Muscle of arm (tissue), 12 donors: ENCODE data around the gene HSF2BP. TPM values are rescaled to one million over a fixed set of nuclear protein-coding genes. Genes with fewer than 3 reads are reported as not detected.
"Not testable (repeated sequence)": the region's sequence is repeated elsewhere in the genome, so short reads cannot be mapped to it uniquely, and the experiment has no call there.

Experiments
- DNase-seq: peaks from one replicate; pipeline ENCODE4 v3.0.0-alpha.2; 2013
- polyA plus RNA-seq, 12 donors: library from polyadenylated mRNA; unstranded; fragments of 120-200 nt; gene quantifications; one replicate each; pipeline ENCODE4 v1.2.1, GENCODE V29; 2013; ENCODE audit not compliant: insufficient read length in 12 of 12

The HSF2BP gene
- polyA plus RNA-seq, 12 donors: 0.20 to 1.5 (median 0.77) TPM; not detected in 2

DNA sequence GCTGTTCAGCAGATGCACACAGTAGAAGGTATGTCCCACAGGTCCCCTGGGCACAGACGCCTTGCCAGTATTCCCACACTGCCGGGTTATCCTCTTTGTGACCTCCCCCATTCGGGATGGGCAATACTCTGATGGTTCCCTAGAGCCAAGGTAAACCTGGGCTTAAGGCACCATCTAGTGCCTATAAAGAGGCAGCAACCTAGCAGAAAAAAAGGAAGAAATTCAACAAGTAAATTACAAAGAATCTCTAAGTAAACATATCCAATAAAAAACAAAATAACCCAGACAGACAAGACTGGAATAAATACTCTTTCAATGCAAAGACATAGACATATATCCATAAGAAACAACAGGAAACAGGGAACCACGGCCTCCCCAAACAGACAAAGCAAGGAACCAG is 39.4 kb downstream of the HSF2BP start:
- DNase-seq: no peak

DNA sequence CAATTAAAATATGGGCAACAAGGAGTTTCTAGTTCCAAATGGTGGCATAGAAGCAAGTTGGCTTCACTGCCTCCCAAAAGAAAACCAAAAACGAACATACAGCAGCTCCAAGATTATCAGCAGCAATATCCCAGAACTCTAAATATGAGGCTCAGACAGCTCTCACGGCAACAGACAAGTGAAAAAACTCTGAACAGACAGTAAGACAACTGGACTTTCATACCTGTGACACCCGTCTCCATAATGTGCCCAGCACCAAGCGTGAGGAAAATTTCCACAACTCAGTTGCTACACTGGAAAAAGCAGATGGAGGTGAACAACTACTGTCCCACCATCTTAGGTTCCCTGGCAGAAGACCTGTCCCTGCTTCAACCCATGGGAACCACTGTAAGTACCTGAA is 39.9 kb downstream of the HSF2BP start:
- DNase-seq: no peak

DNA sequence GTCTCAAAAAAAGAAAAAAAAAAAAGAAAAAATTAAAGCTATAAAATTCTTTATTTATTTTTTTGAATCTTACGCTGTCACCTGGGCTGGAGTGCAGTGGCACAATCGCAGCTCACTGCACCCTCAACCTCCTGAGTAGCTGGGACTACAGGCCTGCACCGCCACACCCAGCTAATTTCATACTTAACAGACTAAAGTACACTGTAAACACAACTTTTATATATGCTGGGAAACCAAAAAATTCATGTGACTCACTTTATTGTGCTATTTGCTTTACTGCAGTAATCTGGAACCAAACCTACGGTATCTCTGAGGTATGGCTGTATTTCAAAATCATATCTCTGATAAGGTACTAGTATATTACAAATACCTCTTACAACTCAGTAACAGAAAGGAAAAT is 40.3 kb downstream of the HSF2BP start:
- no peak for DNase-seq

DNA sequence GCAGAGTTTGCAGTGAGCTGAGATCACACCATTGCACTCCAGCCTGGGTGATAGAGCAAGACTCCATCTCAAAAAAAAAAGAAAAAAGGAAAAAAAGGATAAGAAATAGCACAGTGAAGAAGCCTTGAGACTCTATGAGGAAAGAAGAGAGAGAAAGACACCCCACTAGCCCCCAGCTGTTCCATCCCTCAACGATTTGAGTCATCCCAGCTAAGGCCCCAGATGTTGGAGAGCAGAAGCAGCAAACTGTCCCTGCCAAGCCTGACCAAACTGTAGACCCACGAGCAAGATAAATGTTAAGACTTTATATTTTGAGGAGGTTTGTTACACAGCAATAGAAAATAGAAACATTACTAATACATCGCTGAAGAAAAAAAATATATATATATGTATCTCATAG is 42.4 kb downstream of the HSF2BP start:
- not testable (repeated sequence) for DNase-seq

DNA sequence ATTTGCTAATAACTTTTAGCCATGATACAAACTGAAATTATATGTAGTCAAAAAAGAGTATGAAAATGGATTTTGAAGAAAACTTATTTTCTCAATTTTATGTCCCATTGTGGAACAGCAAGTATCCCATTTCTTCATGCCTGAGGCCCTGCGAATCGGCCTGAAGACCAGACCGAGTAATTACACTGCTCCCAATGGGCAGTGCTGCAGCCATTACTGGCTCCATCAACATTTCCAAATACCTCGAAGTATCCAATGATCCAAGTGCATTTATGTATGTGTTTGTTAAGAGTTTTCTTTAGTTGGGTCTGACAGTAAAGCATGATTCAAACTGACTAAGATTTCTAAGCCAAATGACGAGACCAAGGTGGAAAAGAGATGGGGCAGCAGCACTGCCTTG is 44.4 kb downstream of the HSF2BP start:
- no peak for DNase-seq

DNA sequence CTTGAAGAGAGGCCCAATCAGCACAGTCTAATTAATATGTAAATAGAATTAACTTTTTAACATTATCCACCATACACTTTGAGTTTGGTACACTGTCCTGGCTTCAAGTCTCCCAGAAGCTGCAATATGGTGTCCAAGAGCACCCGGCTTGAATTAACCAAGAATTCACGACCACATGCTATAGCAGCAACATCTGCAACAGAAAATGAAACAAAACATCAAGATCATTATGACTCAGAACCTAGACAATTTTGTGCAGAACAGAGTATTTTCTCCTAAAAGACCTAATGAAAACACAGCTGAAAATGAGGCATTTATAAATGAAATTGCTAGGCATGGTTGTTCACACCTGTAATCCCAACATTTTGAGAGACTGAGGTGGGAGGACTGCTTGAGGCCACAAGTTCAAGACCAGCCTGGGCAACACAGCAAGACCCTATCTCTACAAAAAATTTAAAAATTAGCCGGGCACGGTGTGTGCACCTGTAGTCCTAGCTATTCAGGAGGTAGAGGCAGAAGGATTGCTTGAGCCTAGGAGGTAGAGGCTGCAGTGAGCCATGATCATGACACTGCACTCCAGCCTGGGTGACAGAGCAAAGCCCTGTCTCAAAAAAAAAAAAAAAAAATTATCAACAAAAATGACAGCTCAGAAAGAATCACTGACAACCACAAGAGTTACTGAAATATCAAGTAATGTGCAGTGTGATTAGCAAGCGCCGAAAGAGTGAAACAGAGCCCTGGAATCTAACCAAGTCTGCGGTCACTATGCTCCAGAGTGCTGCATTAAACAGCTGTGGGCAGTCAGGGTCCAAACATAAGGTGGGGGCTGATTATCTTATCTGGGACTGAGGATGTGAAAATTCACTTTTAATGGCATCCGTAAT is 45.3 kb downstream of the HSF2BP start:
- DNase-seq: peak; percentile 45

DNA sequence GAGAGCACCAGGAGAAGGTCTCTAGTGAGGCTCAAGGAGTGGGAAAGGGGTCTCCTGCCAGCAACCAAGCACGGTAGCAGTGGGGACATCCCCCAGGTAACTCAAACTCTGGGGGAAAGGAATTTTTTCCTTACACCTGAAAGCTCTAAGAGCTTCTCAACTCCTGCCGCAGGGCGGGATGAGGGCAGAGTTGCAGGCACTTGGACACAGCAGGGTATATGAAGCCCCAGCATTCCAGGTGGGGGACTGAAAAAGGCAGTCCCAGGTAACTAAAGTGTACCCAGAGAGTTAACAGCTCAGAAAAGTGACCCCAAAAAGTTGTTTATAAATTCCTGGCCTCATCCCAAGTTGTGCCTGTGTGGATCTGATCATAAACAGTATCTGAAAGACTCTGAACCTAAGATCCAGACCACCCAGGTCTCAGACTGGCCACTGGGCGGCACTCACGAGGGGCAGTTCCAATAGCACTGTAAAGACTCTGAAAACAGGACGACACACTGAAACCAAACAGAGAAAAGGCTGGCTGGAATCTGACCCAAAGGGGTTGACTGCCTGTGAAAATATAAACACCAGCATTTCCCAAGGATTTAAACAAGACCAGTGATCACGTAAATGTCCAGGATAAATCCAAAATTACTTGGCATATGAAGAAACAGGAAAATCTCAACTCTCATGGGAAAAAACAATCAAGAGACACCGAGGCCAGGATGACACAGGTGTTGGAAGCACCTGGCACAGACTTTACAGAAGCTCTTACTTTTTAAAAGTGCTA is 47.5 kb downstream of the HSF2BP start:
- DNase-seq: peak; percentile 46

DNA sequence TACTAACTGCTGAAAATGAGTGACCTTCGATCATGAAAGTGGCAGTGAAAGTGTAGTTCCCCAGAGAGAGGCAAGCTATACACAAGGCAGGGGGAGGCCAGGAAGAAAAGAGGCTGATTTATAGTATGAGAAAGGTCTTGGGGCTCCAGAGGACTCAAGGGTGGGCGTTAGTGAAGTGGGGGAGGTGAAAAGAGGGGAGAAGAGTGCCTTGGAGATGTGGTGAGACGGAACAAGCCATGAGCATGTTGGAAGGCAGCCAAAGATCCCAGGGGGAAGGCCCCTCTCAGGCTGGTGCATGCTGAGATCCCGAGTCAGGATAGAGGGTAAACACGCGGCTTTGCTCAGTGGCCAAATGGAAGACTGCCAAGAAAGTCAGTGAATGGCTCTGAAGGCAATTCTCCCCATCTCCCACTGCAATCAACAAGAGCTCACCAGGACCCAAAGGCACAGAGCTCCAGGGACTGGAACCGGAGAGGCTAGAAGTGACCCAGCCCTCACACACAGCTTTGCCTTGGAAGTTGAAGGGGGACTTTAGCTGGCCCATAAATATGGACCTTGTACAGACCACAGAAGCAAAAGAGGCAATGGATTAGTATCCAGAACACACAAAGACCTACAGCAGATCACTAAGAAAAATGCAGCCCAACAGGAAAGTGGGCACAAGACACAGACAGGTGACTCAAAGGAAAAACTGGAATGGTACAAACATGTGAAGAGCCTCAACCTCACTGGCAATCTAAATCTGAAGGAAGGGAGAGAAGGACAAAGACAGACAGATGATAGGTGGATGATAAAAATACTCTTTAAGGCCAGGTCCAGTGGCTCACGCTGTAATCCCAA is 49.6 kb downstream of the HSF2BP start:
- no peak for DNase-seq

DNA sequence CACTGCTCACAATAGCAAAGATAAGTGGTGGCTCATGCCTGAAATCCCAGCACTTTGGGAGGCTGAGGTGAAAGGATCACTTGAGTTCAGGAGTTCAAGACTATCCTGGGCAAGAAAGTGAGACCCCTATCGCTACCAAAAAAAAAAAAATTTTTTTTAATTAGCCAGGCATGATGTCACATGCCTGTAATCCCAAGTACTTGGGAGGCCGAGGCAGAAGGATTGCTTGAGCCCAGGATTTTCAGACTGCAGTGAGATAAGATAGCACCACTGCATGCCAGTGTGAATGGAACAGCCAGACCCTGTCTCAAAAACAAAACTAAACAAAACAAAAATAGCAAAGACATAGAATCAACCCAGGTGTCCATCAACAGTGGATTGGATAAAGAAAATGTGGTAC is 50.6 kb downstream of the HSF2BP start:
- DNase-seq: no peak

DNA sequence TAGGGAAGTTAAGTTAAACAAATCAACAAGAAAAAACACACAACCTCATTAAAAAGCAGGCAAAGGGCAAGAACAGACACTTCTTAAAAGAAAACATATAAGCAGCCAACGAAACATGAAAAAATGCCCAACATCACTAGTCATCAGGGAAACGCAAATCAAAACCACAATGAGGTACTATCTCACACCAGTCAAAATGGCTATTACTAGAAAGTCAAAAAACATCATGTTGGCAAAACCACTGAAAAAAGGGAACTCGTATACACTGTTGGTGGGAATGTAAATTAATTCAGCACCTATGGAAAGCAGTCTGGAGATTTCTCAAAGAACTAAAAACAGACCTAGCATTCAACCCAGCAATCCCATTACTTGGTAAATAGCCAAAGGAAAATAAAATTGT is 51.1 kb downstream of the HSF2BP start:
- DNase-seq: no peak

DNA sequence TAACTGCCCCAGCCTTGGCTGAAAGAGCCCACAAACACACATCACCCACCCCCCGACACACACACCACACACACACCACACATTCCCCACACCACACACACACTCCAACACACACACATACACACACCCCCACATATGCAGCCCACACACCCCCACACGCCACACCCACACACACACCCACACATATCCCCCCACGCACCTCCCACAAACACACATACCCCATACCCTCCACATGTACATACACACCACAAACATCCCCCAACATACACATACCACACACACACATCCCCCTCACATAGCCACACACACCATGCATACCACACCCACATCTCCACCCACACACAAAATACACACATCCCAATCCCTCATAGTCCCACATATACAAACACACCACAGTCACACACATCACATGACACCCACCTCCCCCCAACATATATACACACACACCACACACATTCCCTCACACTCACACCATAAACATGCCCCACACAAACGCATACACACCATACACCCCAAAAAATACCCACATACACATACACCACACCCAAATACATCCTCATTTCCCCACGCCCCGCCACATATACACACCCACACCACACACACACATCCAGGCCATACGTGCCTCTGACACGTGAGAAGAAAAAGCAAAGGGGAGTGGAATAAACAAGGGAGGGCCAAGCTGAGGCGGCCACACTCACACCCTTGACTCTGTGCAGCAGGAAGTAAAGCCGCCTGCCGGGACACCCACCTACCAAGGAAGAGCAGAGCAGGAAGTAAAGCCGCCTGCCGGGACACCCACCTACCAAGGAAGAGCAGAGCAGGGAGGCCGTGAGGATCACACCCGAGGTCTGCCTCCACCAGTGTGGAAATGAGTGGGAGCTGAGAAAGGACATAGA is 53.7 kb downstream of the HSF2BP start:
- DNase-seq: no peak

DNA sequence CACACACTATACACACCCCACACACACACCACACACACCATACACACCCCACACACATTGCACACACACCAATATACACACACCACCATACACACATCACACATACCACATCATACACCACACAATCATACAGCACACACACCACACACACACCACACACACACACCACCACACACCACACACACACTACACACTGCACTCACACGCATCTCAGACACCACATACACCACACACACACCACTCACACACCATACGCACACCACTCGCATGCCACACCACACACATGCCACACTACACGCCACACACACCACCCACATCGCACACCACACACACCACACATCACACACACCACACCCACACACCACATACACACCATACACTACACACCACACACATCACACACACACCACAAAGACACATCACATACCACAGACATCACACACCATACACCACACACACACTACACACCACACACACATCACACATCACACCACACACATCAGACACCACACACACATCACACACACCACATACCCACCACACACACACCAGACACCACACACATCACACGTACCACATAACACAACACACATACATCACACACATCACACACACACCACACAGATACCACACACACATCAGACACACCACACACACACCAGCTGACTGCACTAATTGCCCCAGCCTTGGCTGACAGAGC is 54.6 kb downstream of the HSF2BP start:
- no peak for DNase-seq

DNA sequence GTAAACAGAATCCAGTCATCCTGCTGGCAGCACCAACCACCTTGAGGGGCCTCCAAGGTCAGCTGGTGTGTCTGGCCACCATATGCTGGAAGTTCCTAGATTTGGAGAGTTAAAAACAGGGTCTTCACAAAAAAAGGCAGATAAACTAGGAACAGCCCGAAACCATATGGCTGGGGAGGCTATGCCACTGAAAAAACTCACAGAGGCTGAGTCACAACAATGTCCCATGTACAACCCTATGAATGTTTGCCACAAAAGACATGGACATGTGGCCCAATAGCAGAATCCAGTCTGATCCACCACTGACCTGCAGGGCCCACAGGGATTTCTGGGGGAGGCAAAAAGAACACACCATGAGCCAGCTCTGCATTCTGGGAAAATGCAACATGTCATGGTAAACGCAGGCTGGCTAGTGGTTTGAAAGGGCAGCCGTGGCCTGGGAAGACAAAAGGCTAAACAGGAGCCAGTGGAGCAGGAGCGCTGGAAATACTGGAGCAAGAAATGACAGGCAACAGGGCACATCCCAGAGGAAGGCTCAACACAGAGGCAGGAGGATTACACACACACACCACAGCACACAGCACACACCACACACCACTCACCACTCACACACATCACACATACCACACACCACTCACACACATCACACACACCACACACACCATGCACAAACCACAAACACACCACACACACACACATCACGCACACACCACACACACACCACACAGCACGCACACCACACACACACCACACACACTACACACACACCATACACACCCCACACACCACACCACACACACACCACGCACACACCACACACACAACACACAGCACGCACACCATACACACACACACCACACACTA is 55.4 kb downstream of the HSF2BP start:
- no peak for DNase-seq

DNA sequence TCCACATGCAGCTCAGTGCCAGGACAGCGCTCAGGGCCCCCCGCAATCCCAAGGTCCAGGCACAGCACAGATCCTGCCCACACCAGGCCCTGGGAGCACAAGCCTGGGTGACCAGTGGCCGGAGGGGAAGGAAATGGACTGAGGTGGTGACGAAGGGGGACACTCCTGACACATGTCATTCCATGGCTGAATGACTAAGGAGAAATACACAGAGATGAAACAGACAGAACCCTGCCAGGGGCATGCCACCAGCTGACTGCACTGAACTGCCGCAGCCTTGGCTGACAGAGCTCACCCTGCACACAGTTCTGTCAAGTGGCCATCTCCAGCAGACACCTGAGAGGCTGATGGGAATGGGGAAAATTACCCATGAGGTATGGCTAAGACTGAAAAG is 56.1 kb downstream of the HSF2BP start:
- DNase-seq: no peak

DNA sequence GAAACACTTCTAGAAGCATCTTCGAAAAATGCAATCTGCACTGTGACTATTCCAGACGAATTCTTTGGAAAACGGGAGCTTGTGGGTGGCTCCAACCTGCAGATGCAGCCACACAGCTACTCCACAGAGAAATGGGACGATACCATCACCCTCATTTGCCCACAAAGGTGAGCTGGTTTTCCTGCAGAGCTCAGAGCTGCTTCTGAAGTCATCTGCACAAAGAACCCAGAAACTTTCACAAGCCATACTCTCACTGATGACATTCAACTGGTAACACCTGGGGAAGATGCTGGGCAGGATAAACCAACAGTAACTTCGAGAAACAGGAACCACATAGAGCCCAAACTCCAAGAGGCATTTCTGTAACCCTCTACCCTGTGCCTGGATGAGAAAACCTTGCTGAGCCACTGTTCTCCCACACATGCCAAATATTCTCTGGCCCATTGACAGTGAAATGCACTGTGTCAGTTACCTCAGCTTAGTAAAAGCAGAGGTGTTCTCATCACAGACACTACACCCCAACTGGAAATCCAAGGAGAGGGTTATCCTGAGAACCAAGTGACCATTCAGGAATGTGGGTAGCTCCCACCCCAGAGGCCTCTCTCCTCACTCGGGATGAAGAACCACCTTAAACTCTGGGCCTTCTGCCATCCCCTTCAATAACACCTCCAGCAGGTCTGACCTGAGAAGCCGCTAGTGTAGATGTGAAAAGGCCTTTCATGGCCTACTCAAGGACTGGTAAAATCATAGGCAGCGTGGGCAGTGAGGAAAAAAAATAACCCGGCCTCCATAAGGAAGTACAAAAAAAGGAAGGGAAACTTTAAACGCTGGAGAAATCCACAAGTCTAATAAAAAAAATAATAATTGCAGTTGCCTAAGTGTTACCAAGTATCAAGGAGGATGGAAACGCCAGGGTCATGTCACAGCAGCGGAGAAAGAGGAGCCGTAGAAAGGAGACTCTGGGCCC is 56.7 kb downstream of the HSF2BP start:
- DNase-seq: no peak

DNA sequence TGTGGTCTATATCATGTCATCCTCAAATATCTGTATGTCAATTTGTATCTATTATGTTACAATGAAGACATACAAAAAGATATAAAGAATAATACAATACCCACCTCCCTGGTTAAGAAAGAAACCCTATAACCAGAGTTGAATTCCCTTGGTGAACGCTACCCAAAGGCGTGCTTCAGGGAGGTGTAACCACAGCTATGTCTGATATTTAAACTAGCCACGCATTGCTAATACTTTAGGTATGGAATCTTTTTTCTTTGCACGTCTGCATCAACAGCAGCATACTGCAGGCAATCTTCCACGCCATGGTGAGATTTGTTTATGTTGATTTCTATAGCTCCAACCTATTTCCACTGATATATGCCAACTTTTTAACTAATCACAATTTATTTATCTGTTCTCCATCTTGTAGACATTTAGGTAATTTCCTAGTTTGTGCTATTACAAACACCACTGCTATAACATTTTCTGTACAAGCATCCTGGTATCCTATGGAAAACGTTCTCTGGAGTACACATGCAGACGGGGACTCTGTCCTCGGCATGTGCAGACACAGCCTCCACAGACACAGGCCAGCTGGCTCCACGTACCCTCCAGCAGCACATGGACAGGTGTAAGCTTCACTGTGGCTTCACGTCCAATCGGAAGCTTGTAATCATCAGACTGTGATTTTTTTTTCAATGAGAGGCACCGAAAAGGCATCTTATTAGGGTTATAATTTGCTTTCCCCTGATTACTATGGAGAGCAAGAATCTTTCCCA is 58.5 kb downstream of the HSF2BP start:
- DNase-seq: no peak

DNA sequence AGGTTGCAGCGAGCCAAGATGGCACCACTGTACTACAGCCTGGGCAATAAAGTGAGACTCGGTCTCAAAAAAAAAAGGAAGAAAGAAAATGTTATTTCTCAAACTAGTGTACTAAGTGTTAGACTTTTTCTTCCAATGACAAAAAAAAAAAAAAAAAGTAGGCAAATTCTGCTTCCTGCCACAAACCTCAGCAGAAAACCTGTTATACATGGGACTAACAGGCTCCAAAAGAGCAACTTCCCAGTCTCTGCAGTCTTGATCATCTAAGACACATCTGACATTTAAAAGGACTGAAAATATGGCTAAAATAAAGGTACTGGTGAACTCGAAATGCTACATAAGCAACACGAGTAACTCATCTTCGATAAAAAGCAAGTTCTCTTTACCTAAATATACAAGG is 59.6 kb downstream of the HSF2BP start:
- no peak for DNase-seq
